HEK293 (cell line): ENCODE measurements around the gene HMCN2.

Experiments
- CTCF ChIP-seq: fragments of 450-650 bp; formaldehyde crosslinking; IDR thresholded peaks from 2 replicates; pipeline ENCODE4 v1.5.1; 2016; ENCODE audit warnings: missing biosample characterization, missing genetic modification characterization
- YY1 ChIP-seq: fragments of 450-650 bp; formaldehyde crosslinking; IDR thresholded peaks from 2 replicates; pipeline ENCODE4 v1.5.1; 2018; ENCODE audit warnings: missing biosample characterization, missing genetic modification characterization
- TF ChIP-seq, protein P1 (sequence below): fragments of 450-650 bp; formaldehyde crosslinking; IDR thresholded peaks from 2 replicates; pipeline ENCODE4 v1.5.1; 2016; ENCODE audit warnings: missing biosample characterization, missing genetic modification characterization

DNA sequence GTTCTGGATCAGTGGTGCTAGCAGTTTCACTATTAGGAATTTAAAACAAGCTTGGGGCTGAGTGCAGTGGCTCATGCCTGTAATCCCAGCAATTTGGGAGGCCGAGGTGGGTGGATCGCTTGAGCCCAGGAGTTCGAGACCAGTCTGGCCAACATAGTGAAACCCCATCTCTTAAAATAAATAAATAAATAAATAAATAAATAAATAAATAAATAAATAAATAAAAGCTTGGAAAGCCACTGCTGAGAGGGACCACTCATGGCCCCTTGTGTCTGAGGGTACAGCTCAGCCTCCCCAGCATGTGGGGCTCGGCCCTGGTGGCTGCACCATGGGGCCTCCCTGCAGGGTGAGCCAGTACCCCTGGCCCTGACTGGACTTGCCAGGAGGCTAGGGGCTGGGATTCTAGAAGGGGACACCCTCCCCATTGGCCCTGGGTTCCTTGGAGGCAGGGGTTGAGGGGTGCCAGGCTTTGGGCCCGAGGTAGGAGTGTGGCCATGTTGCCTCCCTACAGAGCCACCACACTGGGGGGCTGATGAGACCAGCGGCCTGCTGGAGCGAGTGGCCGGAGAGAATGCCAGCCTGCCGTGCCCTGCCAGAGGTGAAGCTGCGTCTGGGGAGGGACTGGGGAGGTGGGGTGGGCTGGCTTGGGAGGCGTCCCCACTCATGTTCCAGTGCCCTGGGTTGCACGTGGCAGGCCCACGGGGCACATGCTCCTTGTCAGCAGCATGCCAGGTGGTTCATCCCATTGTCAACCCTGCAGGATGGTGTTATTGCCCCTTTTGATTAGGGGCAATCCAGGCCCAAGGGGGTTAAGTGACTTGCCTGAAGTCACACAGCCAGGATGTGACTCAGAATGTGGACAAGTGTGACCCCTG, 76.5 kb downstream of the HMCN2 start:
- TF ChIP-seq, protein P1, sequence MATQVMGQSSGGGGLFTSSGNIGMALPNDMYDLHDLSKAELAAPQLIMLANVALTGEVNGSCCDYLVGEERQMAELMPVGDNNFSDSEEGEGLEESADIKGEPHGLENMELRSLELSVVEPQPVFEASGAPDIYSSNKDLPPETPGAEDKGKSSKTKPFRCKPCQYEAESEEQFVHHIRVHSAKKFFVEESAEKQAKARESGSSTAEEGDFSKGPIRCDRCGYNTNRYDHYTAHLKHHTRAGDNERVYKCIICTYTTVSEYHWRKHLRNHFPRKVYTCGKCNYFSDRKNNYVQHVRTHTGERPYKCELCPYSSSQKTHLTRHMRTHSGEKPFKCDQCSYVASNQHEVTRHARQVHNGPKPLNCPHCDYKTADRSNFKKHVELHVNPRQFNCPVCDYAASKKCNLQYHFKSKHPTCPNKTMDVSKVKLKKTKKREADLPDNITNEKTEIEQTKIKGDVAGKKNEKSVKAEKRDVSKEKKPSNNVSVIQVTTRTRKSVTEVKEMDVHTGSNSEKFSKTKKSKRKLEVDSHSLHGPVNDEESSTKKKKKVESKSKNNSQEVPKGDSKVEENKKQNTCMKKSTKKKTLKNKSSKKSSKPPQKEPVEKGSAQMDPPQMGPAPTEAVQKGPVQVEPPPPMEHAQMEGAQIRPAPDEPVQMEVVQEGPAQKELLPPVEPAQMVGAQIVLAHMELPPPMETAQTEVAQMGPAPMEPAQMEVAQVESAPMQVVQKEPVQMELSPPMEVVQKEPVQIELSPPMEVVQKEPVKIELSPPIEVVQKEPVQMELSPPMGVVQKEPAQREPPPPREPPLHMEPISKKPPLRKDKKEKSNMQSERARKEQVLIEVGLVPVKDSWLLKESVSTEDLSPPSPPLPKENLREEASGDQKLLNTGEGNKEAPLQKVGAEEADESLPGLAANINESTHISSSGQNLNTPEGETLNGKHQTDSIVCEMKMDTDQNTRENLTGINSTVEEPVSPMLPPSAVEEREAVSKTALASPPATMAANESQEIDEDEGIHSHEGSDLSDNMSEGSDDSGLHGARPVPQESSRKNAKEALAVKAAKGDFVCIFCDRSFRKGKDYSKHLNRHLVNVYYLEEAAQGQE (tag by site-specific recombination): peak; percentile 83
- no peak for TF ChIP-seq YY1 (tag by site-specific recombination)
- no peak for TF ChIP-seq CTCF (tag by site-specific recombination)
